Measurements from ENCODE around the gene REEP3.
"Not testable (repeated sequence)": the region's sequence is repeated elsewhere in the genome, so short reads cannot be mapped to it uniquely, and the experiment has no call there.

The REEP3 gene

DNA sequence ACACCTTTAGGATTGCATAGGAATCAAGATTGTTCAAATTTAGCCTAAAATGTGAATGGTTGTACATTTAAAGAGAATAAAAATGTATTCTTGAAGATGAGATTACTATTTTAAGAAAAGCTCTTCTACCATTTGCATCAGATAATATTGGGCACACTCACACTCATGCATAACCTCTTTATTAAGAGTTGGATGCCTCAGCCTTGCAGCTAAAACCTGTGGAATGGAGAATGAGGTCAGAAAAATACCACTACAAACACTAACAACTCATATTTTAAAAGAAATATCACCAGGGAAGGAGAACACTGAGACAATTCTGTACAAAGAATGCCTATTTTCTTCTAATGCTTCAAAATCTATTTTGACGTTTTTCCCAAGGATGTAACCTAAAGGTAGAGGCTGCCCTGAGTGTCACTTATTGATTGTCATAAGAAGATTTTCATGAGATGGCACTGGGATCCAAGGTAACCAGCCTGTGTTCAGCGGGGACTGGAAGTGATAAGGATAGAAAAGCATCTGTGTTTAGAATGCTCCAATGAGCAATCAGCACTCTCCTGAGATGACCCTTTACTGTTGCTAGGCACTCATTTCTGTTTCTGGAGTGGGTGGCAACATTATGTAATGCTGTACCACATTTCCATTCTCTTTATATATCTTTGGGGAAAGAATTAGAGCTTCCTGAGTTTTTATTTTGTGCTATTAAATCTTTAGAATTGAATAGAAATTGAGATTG is 26.6 kb downstream of the REEP3 start:
- DNase-seq (ENCODE audit: low read depth in 2 of 3, low spot score in 2 of 3): no peak

DNA sequence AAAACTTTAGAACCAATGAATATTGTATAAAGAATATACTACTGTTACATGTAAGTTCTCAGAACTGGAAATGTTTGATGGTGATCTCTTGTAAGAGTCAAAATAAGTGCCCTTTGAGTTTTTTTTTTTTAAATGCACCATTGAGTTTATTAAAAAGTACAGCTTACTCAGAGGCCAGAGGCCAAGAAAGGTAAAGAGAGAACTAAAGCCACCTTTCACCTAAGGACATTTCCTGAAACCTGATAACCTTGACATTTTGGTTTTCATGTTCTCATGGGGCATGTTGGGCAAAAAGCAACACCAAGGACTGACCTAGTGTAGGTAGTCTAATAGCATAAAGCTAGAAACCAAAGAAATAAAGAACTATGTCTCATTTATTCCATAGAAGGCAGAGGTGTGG is 27.7 kb downstream of the REEP3 start:
- no peak for DNase-seq (ENCODE audit: low read depth in 2 of 3, low spot score in 2 of 3)

DNA sequence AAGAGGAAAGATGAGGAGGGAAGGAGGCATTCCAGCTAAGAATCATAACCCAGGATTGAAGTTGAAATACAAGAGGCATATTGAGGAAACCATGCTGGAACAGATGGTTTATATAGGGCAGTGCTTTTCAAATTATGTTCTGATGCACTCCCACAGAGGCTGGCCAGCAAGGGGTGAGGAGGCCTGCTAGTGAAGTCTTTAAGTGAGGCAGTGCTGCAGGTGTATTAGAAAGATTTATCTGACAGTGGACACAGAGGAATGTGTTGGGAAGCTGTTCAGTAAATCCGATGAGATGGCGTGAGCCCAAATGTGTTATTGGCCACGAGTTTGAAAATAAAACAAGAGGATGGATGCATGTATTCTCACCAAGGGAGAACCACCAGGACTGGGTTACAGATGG is 28.6 kb downstream of the REEP3 start:
- no peak for DNase-seq (ENCODE audit: low read depth in 2 of 3, low spot score in 2 of 3)

DNA sequence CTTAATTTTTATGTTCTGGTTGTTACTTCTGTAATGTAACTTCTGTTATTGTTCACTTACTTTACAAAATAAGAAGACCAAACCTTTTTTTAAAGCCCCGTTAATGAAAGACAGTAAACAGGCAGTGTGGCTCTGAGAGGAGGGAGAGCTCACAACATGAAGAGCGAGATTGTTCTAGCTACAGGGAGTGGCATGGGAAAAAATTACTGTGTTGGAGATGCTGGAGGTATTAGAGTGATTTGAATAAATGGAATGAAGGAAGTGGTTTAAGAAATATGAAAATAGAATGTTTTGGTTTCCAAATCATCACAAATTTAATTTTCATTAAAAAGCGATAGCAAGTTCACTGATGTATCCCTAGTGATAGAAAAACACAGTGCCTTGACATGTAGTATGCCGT is 31.8 kb downstream of the REEP3 start:
- DNase-seq (ENCODE audit: low read depth in 2 of 3, low spot score in 2 of 3): no peak

DNA sequence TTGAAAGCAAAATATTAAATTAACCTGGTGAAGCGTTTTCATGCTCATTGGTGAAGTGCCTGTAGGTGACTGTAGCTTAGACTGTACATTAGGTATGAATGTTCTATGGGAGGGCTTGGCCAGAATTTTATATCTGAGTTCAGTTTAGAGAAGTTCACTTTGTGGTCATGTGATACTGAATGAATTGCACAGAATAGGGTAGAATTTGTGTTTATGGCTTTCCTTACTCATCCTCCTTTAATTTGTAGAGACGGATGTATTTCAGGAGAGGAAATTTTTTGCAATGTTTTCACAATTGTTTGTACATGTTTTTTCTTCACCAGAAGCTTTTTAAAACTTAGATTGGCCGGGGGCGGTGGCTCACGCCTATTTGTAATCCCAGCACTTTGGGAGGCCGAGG is 32.3 kb downstream of the REEP3 start:
- no peak for DNase-seq (ENCODE audit: low read depth in 2 of 3, low spot score in 2 of 3)

DNA sequence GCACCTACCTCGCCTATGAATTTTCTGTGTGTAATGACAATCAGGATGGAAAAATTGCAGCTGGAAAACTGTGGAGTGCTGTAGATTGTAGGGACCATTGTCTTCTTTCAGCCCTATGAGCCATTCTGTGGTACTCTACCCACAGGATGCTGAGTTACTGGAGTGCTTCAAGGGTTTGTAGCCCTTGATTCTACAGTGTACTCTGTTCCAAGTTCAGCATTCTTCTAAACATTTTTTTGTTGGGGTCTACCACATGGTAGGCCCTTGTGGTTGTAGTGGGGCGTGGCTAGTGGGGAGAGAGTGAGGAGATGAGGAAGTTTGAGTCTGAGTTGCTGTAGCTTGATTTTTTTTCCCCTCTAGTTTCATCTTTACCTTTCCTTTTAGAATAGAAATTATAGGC is 33.5 kb downstream of the REEP3 start:
- no peak for DNase-seq (ENCODE audit: low read depth in 2 of 3, low spot score in 2 of 3)

DNA sequence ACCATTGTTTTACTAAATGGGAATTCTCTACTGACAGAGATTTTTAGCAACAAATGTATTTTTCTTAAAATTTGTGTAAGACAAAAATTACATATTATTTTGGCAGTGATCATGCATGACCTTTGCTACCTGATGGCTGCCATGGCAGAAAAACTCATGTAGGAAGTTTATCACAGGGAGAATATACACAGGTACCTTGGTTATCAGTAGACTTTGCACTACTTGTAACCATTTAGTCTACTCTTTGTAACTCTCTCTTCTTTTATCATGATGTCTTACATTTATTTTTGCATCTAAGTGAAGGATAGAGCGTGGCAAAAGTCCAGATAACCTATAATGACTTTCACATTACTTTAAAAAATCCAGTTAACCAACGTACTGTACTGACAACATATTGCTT is 34.1 kb downstream of the REEP3 start:
- DNase-seq (ENCODE audit: low read depth in 2 of 3, low spot score in 2 of 3): no peak

DNA sequence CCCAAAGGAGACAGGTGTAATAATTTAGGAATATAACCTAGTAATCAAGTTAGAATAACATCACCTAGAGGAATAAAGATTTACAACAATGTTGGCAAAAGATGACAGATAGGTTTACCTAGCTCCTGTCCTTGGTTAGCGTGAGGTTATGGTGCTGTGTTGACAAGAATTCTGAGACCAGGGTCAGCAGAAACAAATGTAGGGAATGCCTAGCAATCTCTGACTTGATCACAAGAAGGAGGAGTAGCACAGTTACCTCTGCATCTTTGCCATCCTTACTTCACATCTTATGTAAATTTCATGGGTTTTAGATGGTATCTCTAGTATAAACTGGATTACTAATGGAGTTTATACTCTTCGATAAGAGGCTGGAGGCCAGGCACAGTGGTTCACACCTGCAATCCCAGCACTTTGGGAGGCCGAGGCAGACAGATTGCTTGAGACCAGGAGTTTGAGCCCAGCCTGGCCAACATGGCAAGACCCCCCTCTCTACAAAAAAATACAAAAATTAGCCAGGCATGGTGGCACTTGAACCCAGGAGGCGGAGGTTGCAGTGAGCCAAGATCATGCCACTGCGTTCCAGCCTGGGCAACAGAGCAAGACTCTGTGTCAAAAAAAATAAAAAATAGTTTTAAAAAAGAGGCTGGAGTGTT is 37.1 kb downstream of the REEP3 start:
- no peak for DNase-seq (ENCODE audit: low read depth in 2 of 3, low spot score in 2 of 3)

DNA sequence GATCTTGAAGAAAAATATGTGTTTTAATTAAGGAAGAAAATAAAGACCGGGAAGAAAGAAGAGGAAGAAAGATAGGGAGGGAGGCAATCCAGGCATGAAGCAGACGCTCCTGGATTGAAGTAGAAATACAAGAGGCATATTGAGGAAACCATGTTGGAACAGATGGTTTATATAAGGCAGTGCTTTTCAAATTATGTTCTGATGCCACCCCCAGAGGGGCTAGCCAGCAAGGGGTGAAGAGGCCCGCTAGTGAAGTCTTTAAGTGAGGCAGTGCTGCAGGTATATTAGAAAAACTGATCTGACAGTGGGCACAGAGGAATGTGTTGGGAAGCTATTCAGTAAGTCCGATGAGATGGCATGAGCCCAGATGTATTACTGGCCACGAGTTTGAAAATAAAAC is 40.1 kb downstream of the REEP3 start:
- no peak for DNase-seq (ENCODE audit: low read depth in 2 of 3, low spot score in 2 of 3)

DNA sequence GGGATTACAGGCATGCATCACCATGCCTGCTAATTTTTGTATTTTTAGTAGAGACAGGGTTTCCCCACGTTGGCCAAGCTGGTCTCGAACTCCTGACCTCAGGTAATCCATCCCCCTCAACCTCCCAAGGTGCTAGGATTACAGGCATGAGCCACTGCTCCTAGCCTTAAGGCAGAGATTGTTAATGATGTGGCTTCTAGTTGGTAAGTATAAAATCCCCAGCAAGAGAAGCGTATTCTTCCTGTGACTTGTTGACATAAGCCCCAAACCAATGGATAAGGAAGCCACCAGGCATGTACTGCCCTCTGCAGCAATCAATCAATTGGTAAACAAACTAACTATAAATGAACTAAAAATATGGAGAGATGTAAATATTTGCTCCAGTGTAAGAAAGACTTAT is 41.2 kb downstream of the REEP3 start:
- no peak for DNase-seq (ENCODE audit: low read depth in 2 of 3, low spot score in 2 of 3)

DNA sequence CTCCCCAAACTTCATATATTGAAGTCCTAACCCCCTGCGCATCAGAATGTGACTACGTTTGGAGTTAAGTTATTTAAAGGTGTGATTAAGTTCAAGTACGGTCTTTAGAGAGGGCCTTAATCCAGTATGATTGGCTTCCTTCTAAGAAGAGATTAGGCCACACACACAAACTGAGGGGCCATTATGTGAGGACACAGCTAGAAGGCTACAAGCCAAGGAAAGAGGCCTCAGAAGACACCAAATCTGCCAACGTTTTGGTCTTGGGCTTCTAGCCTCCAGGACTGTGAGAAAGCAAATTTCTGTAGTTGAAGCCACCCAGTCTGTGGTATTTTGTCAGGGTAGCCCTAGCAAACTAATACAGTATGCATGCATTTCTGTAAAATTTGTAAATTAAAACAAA is 41.7 kb downstream of the REEP3 start:
- no peak for DNase-seq (ENCODE audit: low read depth in 2 of 3, low spot score in 2 of 3)

DNA sequence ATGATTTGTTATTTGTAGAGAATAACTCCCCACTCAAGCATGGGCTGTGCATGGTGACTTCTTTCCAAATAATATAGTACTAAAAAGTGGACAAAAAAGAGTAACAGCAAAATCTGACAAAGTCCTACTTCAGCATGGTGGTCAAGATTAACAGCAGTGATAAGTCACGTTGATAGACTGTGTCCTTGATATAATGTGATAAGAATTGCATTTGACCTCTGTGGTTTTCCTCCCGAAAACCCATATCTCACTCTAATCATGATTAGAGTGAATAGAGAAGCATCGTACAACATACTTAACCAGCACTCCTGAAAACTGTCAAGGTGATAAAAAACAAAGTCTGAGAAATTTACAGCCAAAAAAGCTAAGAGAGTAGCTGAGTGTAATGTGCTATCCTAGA is 42.4 kb downstream of the REEP3 start:
- DNase-seq (ENCODE audit: low read depth in 2 of 3, low spot score in 2 of 3): no peak

DNA sequence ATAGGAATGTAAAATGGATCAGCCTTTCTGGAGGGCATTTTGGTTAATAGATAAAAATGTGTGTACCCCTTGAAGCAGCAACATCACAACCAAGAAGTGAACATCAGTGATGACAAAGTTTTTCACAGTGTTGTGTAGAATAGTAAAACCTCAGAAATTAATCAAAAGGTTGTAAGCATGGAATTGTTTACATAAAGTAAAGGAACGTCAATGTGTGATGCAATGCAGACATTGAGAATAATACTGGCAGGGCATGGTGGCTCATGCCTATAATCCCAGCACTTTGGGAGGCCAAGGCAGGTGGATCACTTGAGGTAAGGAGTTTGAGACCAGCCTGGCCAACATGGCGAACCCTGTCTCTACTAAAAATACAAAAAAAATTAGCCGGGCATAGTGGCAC is 43.5 kb downstream of the REEP3 start:
- not testable (repeated sequence) for DNase-seq (ENCODE audit: low read depth in 2 of 3, low spot score in 2 of 3)

DNA sequence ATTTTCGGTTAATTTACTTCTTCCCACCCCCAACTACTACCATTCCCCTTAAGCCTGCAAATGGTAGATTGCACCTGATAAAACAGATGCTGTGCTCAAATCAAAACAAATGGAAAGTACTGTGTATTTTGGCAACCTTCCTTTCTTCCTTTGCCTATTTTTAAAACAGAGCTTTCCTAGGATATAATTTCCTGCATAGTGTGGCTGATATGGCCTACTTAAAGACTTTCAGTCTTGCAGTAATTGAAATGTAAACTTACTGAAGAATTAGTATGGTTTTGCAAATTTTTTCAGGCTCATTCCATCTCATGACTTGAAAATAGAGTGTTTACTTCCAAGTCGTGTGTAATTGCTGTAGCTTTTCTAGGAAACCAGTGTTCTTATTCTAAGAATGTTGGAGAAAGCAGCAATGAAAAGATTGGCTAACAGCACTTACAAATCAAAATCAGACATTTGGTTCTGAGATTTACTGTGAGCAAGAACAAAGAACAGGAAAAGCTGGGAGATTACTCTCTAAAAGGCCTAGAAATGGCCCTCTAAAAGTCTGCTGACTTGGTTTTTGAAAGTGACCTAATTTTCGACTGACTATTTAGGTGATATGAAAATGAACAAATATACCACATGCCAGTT is 52.0 kb downstream of the REEP3 start:
- DNase-seq (ENCODE audit: low read depth in 2 of 3, low spot score in 2 of 3): no peak

DNA sequence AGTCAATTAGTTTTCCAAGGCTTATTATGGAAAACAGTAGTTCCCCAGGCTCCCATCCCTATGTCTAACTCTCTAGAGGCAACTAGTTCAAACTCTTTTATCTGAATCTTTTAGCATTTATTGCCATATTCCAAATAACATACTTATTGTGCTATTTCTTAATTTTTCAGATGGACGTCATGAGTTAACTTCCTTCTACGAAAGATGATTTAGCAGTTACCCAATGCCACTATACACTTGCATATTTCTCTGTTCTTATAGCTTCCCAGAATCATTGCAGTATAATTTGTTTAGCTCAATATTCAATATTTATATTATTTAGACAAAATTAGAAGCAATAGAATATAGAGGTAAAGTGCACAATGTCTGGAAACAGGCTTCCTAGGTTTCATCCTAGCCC is 52.8 kb downstream of the REEP3 start:
- DNase-seq (ENCODE audit: low read depth in 2 of 3, low spot score in 2 of 3): no peak

DNA sequence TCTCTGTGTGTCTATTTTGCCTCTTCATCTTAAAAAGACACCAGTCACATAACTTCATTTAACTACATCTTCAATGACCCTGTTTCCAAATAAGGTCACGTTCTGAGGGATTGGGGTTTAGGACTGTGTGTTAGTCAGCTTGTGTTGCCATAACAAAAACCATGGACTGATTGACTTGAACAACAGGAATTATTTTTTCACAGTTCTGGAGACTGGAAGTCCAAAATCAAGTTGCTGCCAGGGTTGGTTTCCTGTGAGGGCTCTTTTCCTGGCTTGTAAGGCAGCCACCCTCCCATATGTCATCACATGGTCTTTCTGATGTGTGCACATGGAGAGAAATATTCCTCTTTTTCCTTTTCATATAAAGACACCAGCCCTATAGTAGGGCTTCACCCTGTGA is 55.3 kb downstream of the REEP3 start:
- no peak for DNase-seq (ENCODE audit: low read depth in 2 of 3, low spot score in 2 of 3)

DNA sequence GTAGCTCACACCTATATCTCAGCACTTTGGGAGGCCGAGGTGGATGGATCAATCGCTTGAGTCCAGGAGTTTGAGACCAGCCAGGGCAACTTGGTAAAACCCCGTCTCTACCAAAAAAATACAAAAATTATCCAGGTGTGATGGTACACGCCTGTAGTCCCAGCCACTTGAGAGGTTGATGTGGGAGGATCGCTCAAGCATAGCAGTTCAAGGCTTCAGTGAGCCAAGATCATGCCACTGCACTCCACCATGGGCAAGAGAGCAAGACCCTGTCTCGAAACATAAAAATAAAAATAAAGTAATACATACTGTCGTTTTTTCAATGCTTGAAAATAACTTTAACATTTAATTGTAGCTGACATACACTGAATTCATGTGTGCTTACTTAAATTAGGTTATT is 57.3 kb downstream of the REEP3 start:
- DNase-seq (ENCODE audit: low read depth in 2 of 3, low spot score in 2 of 3): no peak

DNA sequence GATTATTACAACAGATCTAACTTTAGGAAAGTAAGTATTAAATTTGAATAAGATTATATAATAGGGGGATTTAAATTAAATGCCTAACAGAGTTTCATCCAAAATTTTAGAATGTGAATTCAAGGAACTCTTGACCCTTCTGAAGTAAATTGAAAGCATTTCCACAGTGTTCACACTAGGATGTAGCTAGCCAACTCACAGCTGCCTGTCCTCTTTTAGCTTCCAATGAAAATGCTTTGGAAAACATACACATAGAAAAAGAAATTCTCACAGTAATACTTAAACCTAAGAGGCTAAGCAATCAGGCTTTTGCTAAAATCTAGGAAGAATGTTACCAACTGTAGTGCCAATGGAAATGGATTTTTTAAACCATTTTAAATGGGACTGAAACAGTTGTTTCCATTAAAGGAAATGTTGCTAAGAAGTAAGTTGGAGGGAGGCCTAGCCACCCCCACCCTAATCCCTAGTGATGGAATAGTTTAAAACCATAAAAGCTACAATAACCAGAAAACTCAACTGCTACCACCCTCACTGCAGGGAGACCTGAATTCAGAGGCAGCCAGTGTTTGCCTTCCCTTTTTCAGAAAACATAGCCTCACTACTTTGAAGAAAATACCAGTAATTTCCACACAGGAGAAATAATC is 58.3 kb downstream of the REEP3 start:
- DNase-seq (ENCODE audit: low read depth in 2 of 3, low spot score in 2 of 3): no peak

DNA sequence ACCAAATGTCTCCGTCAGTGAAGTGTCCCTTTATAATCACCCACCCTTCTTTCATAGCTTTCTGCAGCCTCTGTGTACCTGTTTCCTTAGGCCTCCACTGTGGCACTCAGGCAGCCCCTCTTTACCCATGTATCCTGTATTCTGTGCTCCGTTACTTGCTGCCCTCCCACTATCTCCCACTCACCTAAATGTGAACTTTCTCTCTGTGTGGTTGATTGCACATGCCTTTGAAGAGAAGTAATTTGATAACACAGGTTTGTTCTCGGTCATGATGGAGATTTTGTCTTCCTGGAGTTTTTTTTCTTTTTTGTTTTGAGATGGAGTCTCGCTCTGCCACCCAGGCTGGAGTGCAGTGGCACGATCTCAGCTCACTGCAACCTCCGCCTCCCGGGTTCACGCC is 61.5 kb downstream of the REEP3 start:
- DNase-seq (ENCODE audit: low read depth in 2 of 3, low spot score in 2 of 3): no peak

DNA sequence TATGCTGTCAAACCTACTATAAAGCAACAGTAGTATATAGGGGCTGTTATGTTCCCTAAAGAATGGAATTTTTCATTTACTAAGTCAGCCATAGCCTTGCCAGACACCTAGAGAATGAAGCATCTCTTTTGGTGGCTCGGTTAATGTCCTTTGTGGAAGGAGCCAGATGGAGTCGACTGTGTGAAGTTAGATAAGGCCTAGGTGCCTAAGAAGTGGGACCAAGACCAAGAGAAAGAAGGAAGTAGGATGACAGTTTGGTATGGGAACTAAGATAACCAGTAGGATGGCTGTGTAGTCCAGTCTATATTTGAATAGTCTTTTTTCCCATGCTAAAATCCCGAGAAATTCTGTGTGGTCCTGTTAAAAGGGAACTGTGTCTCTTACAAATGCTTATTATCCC is 62.2 kb downstream of the REEP3 start:
- no peak for DNase-seq (ENCODE audit: low read depth in 2 of 3, low spot score in 2 of 3)

DNA sequence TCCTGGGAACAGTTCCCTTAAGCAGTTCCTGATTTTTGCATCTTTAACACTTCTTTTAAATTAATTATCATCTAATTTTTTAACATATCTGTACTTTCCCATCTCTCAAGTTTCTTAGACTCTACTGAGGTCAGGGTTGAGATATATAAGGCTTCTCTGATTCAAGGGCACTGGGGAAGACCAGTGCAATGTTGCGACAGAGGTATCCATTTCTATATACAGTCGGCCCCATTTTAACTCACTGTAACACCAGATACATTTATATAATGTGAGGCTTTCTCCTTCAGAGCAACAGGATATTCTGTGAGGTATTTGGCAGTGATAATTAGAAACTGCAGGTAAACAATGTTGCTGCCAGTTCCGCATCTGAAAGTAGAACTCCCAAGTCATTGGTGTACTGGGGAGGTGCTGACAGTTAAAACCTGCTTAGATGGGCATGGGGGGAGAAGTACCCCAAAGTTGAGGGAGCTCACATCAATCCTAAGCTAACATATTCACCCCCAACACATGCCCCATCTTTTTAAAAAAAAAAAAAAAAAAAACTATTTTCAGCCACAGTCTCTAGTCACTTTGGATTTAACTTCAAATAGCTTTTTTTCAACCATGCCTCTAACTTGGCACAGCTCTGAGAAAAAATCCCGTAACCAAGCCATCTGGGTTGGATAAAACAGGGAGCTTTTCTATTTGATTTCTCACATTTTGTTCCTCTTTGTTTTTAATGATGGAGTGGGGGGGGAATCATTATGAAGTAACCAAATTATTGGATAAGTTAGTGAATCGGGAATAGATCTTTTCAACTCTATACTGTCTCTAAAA is 62.9 kb downstream of the REEP3 start:
- no peak for DNase-seq (ENCODE audit: low read depth in 2 of 3, low spot score in 2 of 3)

DNA sequence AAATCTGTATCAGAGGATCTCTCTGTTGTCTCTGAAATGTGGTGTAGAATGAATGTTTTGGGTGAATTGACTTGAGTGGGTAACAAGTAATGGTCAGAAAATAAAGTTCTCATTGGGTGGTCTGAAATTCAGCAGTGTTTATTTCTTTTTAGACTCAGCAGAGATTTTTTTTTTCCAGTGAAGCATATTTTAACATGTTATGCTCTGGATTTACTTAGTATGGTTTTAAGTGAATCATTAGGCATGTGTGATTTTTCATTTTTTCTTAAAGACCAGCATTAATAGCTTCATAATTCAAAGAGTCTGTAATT is 63.5 kb downstream of the REEP3 start:
- DNase-seq (ENCODE audit: low read depth in 2 of 3, low spot score in 2 of 3): no peak
